ENCODE results near the gene BACE2.

The BACE2 gene

DNA sequence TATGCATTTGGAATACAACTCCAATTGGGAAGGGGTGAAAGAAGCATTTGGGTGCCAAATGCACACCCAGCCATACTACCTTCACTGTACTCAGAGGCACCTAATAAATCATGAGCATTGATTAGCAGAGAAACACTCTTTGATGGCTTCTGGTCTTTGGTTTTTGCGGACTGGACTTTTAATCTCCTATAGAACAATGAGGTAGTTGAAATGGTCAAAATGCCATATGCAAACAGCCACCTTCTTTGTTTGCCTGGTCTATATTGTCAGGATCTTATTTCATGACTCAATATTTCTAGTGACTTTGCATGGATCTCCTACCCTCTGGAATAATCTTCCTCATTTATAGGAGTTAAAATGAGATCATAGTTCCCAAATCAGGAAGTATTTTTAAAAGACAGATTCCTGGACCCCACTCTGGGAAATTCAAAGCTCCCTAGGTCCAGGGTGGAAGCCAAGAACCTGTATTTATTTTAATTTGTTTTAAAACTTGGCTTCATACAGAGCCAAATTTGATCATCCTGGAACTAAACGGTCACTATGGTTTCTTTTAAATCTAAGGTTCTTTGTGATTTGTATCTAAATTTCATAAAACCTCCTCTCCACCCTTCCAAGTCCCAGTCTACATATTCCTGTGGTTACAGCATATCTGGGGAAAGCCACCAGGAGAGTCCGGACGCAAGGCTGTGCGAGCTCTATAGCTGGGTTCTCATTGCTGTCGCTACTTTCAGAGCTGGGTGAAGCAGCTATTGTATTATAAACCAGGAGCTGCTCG, 157.4 kb downstream of the BACE2 start:
- no peak for DNase-seq

DNA sequence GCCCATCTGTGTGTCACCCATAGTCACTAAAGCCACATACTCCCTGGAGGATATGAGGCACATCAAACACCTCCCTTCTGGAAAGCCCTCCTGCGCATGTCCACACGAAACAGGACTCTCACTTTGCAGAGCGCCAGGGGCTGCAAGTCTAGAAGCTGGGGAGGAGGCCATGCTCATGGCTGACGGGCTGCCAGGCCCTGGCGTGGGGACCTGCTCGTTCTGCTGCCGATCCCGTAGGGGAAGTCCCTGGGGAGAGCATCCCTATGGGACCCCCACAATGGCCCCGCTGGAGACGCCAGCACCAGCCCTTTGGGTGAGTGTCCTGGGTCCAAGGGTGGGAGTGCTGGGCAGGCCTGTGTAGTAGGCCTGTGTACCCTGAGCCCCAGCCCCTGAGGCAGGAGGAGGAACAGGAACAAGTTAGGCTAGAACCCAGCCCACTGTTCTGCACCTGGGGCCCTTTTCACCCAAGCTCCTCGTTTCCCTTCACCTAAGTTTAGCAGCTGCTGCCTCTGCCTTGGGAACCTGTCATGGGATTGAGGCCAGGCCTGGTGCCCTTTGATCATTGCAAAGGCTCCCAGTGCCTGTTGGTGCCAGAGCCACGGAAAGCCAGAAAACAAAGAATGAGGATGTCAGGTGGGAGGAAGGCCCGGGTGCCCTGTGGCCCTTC, 158.6 kb downstream of the BACE2 start:
- DNase-seq = no peak

DNA sequence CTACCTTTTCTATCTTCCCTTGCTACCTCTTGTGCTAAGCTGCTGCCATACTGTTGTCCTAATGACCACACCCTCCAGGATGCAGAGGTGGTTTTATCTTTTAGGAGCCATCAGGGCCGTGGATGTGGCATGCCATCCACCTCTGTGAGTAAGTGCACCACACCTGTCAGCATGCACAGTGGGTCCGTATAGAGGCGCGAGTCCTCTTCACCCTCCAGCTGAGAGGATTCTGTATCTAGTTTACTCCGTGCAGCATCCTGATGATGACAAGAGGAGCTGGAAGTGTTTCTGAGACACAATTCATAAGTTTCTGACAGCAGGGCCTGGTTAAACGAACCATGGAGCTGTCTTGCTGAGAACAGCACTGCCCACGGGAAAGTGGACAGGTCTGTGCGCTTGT, 159.8 kb downstream of the BACE2 start:
- DNase-seq = no peak

DNA sequence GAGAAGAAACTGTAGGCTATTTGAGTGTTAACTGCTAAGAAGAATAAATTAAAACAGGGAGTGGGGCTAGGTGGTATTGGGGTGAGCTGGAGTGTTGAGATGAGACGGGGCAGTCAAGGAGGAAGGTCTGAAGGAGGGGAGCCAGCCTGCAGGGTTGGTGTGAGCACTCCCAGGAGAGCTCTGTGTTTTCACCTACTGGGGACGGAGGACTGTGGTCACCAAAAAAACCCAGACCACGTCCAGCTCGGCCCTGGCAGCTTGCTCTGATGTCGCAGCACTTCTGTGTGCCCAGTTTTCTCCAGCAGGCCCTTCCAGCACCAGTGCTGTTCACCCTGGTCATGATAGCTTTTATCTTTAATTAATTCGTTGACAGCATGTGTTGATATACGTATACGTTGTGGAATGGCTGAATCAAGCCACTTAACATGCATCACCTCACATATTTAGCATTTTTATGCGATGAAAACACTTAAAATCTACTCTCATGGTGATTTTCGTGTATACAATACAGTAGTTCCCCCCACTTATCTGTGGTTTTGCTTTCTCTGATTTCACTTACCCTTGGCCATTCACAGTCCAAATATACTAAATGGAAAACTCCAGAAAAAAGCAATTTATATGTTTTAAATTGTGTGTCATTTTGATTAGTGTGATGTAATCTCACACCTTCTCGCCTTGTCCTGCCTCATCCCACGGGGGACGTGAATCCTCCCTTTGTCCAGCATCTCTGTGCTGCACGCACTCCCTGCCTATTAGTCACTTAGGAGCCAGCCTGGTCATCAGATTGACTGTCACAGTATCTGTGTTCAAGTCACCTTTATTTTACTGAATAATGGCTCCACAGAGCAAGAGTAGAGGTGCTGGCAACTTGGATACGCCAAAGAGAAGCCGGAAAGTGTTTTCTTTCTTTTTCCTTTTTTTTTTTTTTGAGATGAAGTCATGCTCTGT, 161.0 kb downstream of the BACE2 start:
- no peak for DNase-seq
